GM19351 (cell line): ENCODE measurements around the gene LIAS.
"Not testable (repeated sequence)": the region's sequence is repeated elsewhere in the genome, so short reads cannot be mapped to it uniquely, and the experiment has no call there.

Experiments used
- ATAC-seq: cut with Tn5 transposase; IDR thresholded peaks from one replicate; pipeline ENCODE4 v1.9.1; 2021; ENCODE audit warnings: mild to moderate bottlenecking, moderate library complexity; ENCODE audit not compliant: unreplicated experiment

Gene LIAS

DNA sequence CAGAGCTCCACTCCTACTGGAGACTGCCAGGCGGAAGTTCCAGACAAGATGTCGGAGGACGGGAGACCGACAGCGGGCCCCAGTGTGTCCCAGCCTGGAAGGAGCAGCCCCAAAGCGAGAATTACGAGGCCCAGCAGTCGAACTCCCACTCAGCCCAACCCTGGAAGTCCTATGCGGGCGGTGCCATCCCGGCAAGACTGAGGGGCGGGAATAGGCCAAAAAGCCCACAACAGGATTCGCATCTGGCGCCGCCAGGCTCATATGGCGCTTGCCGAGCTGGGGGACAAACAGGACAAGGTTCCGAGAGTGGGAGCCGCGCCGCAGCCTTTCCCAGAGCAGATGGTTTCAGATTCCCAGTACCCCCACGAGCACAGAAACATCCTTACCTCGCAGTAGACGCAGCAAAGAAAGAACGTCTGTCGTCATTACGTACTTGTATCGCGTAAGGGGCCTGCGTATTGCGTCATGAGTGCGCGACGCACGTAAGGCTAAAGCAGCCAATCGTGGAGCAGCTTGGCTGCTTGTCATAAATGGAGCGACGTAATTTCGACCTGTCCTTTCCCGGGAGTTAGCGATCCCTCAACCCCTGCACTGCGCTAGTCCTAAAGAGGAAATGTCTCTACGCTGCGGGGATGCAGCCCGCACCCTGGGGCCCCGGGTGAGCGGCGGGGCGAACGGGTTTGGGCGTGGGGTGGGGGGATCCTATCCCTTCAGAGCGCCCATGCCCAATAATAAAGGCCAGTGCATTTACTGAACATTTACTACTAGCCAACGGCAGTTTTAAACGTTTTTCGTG is at the start of gene LIAS, which contains the start of gene RPL9:
Gene LIAS (plus strand): TSS at position 552 of the 796 bp plus-strand sequence. CDS start 62 bp downstream, at position 614.
Gene RPL9 (minus strand): TSS at position 418 of the 796 bp plus-strand sequence. CDS start 483 bp downstream, outside the sequence.
- peak; percentile 84 for ATAC-seq

DNA sequence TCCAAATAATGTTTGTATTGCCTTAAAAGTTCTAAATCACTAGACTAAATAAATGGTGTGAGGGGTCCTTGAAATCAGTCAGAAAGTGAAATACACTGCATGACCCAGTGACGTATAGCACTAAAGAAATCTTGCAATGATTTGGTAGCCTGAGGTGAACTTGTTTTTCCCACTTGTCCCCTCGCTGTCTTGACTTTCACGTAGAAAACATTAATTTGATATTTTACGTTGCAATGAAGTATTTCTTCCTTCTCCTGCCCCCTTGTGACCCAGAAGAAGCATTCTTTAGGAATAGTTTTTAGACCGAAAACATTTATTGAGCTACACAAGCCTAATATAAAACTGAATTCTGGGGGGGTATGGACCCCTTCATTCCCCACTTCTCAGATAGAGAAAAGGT is 48.4 kb upstream of the LIAS start:
- ATAC-seq: no peak

GRCh38 chr4:39411561-39411960 is 47.3 kb upstream of the LIAS start:
- not testable (repeated sequence) for ATAC-seq

GRCh38 chr4:39415678-39416283 is 43.1 kb upstream of the LIAS start:
- ATAC-seq: no peak

DNA sequence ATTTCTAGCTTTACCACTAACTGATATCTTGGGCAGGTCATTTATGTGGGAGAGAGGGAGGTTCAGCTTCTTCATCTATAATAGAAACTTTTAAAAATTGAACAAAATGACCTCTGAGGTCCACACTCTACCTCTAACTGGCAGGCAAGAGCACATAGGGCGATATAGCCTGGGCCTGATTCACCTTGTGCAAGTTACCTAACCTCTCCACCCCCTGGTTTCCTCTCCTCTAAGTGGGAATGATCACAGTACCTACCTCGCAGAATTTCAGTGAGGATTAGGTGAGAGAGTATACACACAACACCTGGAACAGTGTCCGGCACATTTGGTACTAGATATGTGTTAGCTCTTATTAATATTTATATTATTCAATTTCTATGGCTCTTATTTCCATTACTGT is 36.6 kb upstream of the LIAS start:
- no peak for ATAC-seq

DNA sequence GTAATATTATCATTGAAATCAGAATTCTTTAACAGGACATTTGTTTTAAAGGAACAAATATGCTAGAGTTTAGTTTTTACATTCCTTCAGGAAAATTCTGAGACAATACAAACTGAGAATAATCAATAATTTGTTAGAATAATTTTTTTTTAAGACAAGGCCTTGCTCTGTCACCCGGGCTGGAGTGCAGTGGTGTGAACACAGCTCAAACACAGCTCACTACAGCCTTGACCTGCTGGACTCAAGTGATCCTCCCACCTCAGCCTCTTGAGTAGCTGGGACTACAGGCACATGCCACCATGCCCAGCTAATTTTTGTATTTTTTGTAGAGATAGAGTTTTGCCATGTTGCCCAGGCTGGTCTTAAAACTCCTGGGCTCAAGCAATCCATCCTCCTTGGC is 33.6 kb upstream of the LIAS start:
- not testable (repeated sequence) for ATAC-seq

DNA sequence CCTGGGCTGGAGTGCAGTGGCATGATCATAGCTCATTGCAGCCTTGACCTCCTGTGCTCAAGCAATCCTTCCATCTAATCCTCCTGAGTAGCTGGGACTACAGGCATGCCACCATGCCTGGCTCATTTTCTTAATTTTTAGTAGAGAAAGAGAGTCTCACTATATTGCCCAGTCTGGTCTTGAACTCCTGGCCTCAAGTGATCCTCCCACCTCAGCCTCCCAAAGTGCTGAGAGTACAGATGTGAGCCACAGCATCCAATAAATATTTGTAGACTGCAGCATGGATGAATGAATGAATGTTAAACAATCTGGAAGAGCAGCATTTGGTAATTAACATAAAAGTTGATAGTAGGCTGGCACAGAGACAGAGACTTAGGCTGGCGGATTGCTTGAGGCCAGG is 32.1 kb upstream of the LIAS start:
- ATAC-seq: no peak

- ATAC-seq: no peak
These were observed 31.2 kb upstream of the LIAS start for GRCh38 chr4:39427520-39428114.

- ATAC-seq: no peak
These were observed 29.2 kb upstream of the LIAS start for GRCh38 chr4:39429476-39430334.

DNA sequence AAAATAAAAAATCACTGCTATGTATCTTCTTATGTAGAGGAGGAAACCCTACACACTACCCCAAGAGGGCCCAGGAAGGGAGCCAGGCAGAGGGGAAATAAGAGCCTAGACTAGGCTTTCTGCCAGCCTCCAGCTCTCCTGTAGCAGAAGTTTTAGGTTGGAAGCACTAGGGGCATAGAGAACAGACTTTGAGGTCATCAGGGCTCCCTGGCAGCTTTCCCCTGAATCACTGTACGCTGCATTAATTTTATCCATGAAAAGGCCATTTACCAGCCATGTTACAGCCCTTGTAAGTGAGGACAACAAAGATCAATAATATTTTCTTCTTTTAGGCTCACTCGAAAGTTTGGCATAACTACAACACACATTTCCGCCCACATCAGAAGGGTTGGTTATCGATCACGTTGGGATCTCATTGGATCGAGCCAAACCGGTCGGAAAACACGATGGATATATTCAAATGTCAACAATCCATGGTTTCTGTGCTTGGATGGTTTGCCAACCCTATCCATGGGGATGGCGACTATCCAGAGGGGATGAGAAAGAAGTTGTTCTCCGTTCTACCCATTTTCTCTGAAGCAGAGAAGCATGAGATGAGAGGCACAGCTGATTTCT is 24.9 kb upstream of the LIAS start:
- ATAC-seq: no peak

GRCh38 chr4:39435659-39436563 is 22.9 kb upstream of the LIAS start:
- ATAC-seq: no peak

- no peak for ATAC-seq
These were observed 17.3 kb upstream of the LIAS start for GRCh38 chr4:39441593-39441992.

DNA sequence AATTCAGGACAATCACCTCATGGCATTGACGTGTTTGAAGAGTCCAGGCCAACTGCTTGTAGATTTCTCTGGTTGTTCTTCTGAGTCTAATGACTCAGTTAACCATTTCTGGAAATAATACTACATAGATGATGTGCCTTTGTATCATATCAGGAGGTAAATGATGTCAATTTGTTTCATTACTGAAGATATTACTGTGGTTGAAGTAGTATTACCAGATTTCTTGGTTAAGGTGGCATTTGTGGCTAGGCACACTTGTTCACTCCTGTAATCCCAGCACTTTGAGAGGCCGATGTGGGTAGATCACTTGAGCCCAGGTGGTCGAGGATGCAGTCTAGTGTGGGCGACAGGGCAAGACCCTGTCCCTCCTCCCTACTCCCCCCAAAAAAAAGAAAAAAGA is 15.9 kb upstream of the LIAS start:
- no peak for ATAC-seq

GRCh38 chr4:39446483-39446841 is 12.4 kb upstream of the LIAS start:
- ATAC-seq: no peak

DNA sequence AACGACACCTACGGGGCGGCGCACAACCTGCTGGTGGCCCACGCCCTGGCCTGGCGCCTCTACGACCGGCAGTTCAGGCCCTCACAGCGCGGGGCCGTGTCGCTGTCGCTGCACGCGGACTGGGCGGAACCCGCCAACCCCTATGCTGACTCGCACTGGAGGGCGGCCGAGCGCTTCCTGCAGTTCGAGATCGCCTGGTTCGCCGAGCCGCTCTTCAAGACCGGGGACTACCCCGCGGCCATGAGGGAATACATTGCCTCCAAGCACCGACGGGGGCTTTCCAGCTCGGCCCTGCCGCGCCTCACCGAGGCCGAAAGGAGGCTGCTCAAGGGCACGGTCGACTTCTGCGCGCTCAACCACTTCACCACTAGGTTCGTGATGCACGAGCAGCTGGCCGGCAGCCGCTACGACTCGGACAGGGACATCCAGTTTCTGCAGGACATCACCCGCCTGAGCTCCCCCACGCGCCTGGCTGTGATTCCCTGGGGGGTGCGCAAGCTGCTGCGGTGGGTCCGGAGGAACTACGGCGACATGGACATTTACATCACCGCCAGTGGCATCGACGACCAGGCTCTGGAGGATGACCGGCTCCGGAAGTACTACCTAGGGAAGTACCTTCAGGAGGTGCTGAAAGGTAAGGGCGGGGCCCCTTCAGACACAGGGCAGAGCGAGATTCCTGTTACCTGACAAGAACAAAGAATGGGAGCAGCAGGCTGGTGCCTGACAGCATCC is 11.8 kb upstream of the LIAS start:
- peak; percentile 88 for ATAC-seq

GRCh38 chr4:39450618-39451017 is 8.2 kb upstream of the LIAS start:
- ATAC-seq: no peak

DNA sequence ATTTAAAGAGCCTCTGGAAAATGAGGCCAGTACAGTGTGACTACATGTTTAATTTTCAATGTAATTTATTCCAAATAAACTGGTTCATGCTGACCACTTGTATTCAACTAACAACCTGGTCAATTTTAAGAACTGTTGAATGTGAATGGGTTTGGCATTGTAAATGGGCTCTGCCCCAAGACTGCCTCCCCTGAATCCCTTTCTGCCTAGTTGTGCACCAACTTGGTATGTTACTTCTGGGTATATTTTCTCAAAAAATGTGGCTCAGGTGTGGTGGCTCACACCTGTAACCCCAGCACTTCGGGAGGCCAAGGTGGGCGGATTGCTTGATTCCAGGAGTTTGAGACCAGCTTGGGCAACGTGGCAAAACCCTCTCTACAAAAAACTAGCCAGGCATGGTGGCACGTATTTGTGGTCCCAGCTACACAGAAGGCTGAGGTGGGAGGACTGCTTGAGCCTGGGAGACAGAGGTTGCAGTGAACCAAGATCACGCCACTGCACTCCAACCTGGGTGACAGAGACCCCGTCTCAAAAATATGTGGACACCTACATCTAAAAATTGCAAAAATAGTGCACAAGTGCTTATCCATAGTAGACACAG is 7.3 kb upstream of the LIAS start:
- no peak for ATAC-seq

GRCh38 chr4:39452153-39452859 is 6.5 kb upstream of the LIAS start:
- no peak for ATAC-seq
